ENCODE results near the gene SORCS2.

DNA sequence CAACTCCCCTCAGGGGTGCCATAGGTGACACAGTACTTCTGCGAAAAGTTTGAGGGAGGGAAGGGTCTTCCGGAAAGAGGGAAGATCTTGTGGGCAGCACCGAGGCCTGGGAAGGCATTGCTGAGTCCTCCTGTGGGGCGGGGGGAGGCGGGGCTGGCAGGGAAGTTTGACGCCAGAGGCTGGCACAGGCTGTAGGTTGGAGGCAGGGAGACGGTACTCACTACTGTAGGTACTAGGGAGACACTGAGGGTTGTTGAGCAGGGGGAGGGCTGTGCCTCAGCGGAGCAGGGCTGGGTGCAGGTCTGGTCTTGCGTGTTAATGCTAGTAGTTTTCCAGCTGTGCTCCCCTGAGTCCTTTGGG is 265.7 kb downstream of the SORCS2 start:
- no peak for TF ChIP-seq POLR2AphosphoS5 (IDR thresholded peaks at IDR 0.05)
- TF ChIP-seq, protein P1, sequence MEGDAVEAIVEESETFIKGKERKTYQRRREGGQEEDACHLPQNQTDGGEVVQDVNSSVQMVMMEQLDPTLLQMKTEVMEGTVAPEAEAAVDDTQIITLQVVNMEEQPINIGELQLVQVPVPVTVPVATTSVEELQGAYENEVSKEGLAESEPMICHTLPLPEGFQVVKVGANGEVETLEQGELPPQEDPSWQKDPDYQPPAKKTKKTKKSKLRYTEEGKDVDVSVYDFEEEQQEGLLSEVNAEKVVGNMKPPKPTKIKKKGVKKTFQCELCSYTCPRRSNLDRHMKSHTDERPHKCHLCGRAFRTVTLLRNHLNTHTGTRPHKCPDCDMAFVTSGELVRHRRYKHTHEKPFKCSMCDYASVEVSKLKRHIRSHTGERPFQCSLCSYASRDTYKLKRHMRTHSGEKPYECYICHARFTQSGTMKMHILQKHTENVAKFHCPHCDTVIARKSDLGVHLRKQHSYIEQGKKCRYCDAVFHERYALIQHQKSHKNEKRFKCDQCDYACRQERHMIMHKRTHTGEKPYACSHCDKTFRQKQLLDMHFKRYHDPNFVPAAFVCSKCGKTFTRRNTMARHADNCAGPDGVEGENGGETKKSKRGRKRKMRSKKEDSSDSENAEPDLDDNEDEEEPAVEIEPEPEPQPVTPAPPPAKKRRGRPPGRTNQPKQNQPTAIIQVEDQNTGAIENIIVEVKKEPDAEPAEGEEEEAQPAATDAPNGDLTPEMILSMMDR (IDR thresholded peaks at IDR 0.05), result no peak

All from prostate gland (tissue), 2 donors.